Bronchial epithelial cell (primary cell): ENCODE results near the gene IFI44L. TPM values are rescaled to one million over a fixed set of nuclear protein-coding genes. Genes with fewer than 3 reads are reported as not detected.

ENCODE experiments used
- DNase-seq: peaks from one replicate; pipeline ENCODE4 v3.0.0-alpha.2; 2010; ENCODE audit warnings: low read depth
- FAIRE-seq: peaks from 2 replicates; lab custom pipeline; 2011; peaks lifted over from hg19 to GRCh38; lab: Jason Lieb, UNC
- H3K27me3 ChIP-seq: 2 replicates; pipeline ENCODE4 v1.5.1; 2011; ENCODE audit warnings: low read length; ENCODE audit not compliant: control insufficient read depth, insufficient read depth
- H3K36me3 ChIP-seq: 2 replicates; pipeline ENCODE4 v1.5.1; 2011; ENCODE audit warnings: low read length; ENCODE audit not compliant: control insufficient read depth, insufficient read depth
- H3K4me3 ChIP-seq: 2 replicates; pipeline ENCODE4 v1.5.1; 2011; ENCODE audit warnings: mild to moderate bottlenecking, low read depth, low read length, control low read depth
- total RNA-seq: library from RNA; depleted of rRNA; stranded (reverse); fragments of >200 nt; gene quantifications from 2 replicates; pipeline ENCODE4 v1.2.1, GENCODE V29; 2014
- TF ChIP-seq, protein P1 (sequence below): IDR thresholded peaks from 2 replicates; pipeline ENCODE4 v1.5.1; 2011; ENCODE audit warnings: mild to moderate bottlenecking, moderate library complexity, low read length, control low read depth, inconsistent platforms; ENCODE audit not compliant: insufficient read depth, severe bottlenecking

IFI44L gene
- total RNA-seq, 1 donor from 2014 or later = not detected

DNA sequence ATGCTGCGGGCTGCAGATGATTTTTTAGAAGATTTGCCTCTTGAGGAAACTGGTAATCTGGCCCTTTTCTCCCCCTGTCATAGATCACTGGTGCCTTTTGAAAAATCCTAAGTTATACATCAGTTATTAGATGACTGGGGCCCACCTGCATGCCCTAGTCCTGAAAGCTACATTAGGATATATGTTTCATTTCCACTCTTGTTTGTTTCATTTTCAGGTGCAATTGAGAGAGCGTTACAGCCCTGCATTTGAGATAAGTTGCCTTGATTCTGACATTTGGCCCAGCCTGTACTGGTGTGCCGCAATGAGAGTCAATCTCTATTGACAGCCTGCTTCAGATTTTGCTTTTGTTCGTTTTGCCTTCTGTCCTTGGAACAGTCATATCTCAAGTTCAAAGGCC lies 21.3 kb downstream of the IFI44L start:
- DNase-seq (no peak), FAIRE-seq (no peak)
- H3K27me3 ChIP-seq = no peaks in the 10 kb centered on the region
- H3K36me3 ChIP-seq = no peaks in the 10 kb centered on the region
- H3K4me3 ChIP-seq = no peak overlapping the region
- TF ChIP-seq, protein P1, sequence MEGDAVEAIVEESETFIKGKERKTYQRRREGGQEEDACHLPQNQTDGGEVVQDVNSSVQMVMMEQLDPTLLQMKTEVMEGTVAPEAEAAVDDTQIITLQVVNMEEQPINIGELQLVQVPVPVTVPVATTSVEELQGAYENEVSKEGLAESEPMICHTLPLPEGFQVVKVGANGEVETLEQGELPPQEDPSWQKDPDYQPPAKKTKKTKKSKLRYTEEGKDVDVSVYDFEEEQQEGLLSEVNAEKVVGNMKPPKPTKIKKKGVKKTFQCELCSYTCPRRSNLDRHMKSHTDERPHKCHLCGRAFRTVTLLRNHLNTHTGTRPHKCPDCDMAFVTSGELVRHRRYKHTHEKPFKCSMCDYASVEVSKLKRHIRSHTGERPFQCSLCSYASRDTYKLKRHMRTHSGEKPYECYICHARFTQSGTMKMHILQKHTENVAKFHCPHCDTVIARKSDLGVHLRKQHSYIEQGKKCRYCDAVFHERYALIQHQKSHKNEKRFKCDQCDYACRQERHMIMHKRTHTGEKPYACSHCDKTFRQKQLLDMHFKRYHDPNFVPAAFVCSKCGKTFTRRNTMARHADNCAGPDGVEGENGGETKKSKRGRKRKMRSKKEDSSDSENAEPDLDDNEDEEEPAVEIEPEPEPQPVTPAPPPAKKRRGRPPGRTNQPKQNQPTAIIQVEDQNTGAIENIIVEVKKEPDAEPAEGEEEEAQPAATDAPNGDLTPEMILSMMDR = no peak

DNA sequence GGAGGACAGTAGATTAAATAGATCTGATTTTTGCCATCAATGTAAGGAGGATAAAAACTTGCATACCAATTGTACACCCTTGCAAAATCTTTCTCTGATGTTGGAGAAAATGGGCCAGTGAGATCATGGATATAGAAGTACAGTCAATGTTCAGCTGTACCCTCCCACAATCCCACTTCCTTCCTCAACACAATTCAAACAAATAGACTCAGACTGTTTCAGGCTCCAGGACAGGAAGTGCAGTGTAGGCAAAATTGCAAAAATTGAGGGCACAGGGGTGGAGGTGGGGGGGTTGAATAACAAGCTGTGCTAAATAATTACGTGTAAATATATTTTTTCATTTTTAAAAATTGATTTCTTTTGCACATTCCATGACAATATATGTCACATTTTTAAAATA lies 25.5 kb downstream of the IFI44L start:
- no peak for FAIRE-seq
- Histone ChIP-seq H3K27me3 (no peaks in the 10 kb centered on the region), H3K4me3 (no peak overlapping the region), H3K36me3 (no peaks in the 10 kb centered on the region)
- DNase-seq = peak; percentile 2
- TF ChIP-seq, protein P1 = no peak

DNA sequence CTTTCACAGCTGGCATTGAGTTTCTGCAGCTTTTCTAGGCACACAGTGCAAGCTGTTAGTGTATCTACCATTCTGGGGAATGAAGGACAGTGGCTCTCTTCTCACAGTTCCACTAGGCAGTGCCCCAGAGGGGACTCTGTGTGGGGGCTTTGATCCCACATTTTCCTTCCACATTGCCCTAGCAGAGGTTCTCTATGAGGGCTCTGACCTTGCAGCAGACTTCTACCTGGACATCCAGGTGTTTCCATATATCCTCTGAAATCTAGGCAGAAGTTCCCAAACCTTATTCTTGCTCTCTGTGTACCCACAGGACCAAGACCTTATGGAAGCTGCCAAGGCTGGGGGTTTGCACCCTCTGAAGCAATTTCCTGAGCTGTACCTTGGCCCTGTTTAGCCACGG lies 27.0 kb downstream of the IFI44L start:
- H3K27me3 ChIP-seq = no peaks in the 10 kb centered on the region
- TF ChIP-seq, protein P1 = no peak
- FAIRE-seq (peak; percentile 28), DNase-seq (no peak)
- no peaks in the 10 kb centered on the region for H3K36me3 ChIP-seq
- H3K4me3 ChIP-seq = no peak overlapping the region

DNA sequence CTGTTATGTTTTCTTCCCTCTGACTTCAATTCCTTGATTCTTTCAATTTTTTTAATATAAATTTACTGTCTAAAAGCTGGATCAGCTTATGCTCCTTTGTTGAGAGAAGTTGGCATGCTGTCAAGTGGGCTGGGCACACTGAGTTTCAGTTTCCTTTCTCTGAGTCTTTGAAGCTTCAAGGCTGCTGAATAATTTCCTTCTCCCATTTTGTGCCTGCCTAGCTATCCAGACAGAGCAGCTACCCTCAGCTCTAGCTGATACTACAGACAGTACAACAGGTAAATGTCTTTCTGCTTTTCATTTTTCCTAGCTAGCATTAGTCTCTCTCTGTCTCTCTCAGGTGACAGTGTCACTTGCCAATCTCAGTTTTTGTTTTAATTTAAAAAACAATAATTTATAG lies 29.4 kb downstream of the IFI44L start, which contains the start of gene IFI44:
IFI44 (plus strand) TSS at position 204 of the 400 bp plus-strand sequence. CDS start 365 bp downstream, outside the sequence.
- no peaks in the 10 kb centered on the region for H3K27me3 ChIP-seq
- TF ChIP-seq, protein P1 = no peak
- H3K4me3 ChIP-seq = no peak within 1 kb of the TSS
- peak; percentile 73 for DNase-seq
- no peaks in the 10 kb centered on the region for H3K36me3 ChIP-seq
- FAIRE-seq = no peak

DNA sequence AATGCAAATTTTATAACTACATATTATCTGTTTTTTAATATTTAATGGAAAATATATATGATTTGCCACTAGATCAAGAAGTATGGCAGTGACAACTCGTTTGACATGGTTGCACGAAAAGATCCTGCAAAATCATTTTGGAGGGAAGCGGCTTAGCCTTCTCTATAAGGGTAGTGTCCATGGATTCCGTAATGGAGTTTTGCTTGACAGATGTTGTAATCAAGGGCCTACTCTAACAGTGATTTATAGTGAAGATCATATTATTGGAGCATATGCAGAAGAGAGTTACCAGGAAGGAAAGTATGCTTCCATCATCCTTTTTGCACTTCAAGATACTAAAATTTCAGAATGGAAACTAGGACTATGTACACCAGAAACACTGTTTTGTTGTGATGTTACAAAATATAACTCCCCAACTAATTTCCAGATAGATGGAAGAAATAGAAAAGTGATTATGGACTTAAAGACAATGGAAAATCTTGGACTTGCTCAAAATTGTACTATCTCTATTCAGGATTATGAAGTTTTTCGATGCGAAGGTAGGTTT lies 29.9 kb downstream of the IFI44L start:
- FAIRE-seq (no peak), DNase-seq (no peak)
- Histone ChIP-seq H3K27me3 (no peaks in the 10 kb centered on the region), H3K36me3 (no peaks in the 10 kb centered on the region), H3K4me3 (no peak overlapping the region)
- TF ChIP-seq, protein P1 = no peak

DNA sequence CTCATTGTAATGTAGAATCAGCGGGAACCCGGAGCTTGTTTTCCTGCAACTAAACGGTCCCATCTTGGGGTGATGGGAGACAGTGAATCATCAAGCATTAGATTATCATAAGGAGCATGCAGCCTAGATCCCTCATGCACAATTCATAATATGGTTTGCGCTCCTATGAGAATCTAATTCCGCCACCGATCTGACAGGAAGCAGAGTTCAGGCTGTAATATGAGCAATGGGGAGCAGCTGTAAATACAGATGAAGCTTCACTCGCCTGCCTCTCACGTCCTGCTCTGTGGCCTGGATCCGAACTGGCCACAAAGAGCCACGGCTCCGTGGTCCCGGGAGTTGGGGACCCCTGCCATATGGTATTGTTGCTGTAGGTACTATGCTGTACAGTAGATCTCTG lies 31.0 kb downstream of the IFI44L start:
- H3K27me3 ChIP-seq = no peaks in the 10 kb centered on the region
- no peak for DNase-seq
- TF ChIP-seq, protein P1 = no peak
- no peak overlapping the region for H3K4me3 ChIP-seq
- H3K36me3 ChIP-seq = no peaks in the 10 kb centered on the region
- FAIRE-seq = no peak
